AML-193 (cell line): ENCODE data around the gene OXNAD1.
A peak's percentile ranks its signal among the peaks of the same experiment; 100 is the strongest.

Source experiments
- DNase-seq, 2 experiments: peaks; one replicate each; lab custom pipeline; 2025; lab: John Stamatoyannopoulos, UW

The OXNAD1 gene

DNA sequence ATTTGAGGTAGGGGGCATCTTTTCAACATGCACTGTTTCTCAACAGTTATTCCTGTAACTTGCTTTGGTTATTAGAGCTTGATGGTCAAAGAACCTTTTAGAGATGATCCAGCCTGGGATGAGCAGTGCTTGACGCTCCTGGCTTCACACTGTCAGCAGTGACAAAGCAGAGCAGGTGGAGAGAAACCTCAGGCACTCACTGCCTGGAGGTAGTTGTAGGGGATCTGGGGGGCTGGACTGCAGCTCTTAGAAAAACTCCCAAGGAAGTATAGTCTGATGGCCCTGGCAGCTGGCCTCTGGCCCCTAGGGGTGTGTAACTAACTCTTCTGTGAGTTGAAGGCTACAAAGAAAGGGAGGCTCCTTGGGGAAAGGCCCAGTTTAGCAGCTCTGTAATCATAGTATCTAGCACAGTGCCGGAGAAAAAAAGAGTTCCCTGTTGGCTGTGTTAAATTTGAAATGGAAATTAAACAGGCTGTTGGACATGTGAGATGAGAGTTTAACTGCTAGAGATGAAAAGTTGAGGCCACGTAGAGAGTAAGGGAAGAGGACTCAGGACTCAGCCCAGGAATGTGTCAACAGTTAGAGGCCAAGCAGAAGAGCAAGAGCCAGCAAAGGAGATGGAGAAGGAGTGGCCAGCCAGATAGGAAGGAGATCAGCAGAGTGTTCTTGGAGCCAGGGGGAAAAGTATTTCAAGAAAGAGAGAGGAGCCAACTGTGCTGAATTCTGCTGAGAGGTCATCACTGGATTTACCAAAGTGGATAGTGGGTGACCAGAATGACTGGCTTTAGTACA is 14.2 kb downstream of the OXNAD1 start:
- no peak for DNase-seq

- DNase-seq = no peak
These were observed 15.7 kb downstream of the OXNAD1 start for GRCh38 chr3:16280671-16281070.

- DNase-seq = no peak
These were observed 19.6 kb downstream of the OXNAD1 start for GRCh38 chr3:16284633-16285032.

DNA sequence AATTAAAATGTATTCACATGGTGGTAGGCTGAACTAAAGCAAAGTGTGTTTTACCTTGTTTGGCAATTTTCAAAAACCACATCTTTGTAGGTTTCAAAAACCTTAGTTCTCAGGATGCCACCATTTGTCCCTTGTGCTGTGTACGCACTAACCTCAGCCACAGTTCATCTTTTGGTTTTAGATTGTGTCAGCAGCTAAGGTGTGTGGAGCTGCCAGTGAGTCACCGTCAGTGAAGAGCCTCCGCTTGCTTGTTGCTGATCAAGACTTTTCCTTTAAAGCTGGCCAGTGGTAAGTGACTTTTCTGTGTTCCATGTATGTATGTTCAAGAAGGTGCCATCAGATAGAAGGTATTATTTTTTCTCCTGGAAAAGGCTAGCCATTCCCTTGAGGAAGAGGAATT is 21.1 kb downstream of the OXNAD1 start:
- DNase-seq = no peak

DNA sequence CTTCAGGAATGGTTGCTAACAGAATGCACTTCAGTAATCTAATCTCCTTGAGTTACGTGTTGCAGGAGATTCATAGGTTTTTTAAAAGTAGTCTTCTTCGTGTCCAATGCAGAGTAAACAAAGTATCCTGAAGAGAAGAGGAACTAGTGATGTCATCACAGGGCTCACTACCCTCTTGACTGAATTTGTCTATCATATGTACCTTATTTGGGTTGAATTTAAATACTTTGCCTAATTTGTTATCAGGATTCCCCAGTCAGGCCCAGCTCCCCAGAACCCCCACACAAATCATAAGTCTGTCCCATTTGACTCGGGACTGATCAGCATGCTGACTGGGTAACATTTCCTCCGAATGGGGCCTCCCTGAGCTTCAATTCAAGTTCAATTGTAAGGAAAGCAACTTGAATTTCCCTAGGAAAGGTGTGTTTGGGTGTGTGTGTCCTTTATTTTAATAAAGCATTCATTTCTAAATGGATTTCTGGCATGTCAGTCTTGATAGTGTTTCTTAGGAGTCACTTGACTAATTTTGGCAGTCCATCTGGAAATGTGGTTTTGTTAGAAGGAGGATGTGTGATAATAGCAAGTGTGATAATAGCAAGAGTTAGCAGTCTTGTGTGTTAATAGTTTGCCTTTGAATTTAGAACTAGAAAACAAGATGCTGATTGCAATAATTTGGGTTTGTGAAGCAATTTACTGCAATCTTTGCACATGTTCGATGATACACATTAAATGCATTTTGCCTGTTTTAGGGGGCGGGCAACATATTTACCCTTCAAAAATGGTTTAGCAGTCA is 21.9 kb downstream of the OXNAD1 start:
- DNase-seq = peak; percentile 11 to 20

GRCh38 chr3:16288664-16289063 is 23.7 kb downstream of the OXNAD1 start:
- DNase-seq = no peak

- no peak for DNase-seq
These were observed 24.3 kb downstream of the OXNAD1 start for GRCh38 chr3:16289144-16289889.

GRCh38 chr3:16290007-16290826 is 25.2 kb downstream of the OXNAD1 start:
- DNase-seq = peak; percentile 65 to 69

DNA sequence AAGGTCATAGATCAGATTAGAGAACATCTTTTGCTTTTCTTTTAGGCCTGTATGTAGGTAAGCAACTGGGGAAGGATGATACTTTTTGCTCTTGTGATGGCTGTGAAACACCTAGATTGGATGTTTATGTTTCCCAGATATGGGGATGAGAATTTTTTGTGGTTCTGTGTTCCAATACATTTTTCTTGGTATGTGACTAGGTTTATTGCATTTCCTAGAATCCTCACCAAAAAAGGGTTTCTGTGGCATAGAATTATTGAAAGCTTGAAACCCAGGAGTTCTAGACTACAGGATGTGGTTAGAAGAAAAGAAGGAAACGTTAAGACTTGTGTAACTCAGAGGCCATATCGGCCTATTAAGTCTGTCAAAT is 25.8 kb downstream of the OXNAD1 start:
- DNase-seq = peak; percentile 76 to 86

DNA sequence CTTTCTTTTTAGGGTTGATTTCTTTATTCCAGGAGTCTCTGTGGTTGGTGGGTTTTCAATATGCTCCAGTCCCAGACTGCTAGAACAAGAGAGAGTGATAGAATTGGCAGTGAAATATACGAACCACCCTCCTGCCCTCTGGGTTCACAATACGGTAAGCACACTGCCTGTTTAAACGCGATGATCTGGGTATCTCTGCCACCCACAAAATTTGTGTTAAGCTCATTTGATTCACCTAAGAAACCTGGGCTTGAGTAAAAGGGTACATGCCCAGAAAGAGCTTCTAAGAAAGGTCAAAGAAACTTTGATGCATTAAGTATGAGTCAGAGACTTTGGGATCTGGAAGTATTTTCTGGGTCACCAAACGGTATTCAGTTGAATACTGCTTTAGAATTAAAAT is 29.8 kb downstream of the OXNAD1 start:
- DNase-seq = no peak

GRCh38 chr3:16295298-16295890 is 30.4 kb downstream of the OXNAD1 start:
- DNase-seq = no peak

GRCh38 chr3:16297997-16298885 is 33.2 kb downstream of the OXNAD1 start:
- DNase-seq = no peak

DNA sequence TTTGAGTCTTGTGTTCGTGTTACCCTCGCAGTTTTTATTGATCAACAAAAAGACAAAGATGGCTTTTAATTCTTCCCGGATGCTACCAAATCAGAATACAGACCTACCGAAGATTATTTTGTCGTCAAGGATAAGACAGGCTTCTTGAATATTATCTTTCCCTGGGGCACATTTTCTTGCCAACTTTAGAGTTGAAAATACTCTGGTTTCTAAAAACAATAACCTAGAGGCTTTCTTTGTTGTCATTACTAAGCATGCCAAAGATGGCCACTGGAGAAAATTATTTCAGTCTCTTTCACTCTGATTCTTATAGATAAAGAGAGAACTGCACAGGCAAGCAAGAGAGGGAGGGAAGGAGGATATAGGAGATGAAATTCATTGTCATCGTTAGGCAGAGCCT is 33.9 kb downstream of the OXNAD1 start:
- no peak for DNase-seq

DNA sequence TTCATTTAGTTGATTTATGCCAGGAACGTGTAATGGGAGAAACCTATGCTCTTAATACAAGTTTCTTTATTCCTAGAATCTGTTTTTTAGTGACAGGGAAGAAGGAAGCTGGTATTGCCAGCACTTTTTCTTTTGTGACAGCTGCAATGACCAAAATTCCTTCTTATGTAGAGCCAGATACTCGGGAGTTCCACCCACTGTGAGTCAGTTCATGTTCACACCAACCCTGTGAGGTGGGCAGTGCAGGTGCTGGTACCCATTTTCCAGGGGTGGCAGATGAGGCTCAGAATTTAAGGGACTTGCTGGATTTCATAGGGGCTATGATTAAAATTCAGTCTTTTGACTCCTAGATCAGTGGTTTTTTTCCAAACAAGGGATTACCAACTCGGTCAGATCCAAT is 34.7 kb downstream of the OXNAD1 start:
- DNase-seq = no peak

DNA sequence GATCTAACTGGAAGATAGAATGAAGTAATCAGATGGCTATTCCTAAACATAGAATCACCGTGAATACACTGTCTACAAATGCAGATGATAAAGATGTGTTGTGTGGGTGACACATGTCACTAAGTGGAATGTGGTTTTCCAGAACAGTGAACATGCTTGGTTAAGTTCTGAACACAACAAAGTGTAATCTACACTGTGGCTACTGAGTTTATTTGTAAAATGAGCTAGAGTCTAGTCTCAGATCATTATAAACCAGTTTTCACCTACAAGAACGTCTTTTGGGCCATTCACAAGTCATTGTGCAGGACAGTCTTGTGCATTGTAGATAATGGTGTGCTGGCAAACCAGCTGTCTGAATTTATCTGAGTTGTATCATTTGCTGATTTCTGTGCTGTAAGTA is 35.3 kb downstream of the OXNAD1 start:
- DNase-seq = no peak

- no peak for DNase-seq
These were observed 35.9 kb downstream of the OXNAD1 start for GRCh38 chr3:16300881-16301359.

DNA sequence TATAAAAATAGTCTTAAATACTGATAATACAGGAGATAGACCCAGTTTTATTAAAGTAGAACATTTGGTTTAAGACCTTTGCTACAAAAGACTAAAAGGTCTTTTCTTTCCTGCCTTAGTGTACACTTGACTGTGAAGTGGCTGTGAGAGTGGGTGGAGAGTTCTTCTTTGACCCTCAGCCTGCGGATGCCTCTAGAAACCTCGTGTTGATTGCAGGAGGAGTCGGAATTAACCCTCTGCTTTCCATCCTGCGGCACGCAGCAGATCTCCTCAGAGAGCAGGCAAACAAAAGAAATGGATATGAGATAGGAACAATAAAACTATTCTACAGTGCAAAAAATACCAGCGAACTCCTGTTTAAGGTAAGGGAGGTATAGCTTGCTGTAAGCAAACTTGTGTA is 36.5 kb downstream of the OXNAD1 start:
- no peak for DNase-seq

GRCh38 chr3:16302082-16302631 is 37.1 kb downstream of the OXNAD1 start:
- no peak for DNase-seq

DNA sequence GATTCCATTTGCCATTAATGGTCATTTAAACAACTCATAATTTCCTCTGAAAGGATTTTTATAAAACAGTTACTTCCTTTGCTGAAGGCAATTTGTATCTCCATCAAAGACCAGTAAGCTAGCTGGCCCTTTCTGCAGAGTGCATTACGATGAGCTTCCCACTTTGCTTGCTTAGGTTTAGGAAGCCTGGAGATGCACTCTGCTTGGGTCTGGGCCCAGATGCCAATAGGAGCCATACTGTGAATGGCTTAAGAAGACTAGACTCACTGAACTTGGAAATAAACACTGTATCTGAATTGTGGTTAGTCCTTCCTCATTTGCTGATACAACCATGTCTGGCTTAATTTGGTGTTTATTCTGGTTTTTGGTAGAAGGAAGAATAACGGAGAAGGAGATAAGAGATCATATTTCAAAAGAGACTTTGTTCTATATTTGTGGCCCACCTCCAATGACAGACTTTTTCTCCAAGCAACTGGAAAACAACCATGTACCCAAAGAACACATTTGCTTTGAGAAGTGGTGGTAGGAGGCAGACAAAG is 38.1 kb downstream of the OXNAD1 start:
- DNase-seq = no peak
